Stromal cell of bone marrow (primary cell): Measurements from ENCODE around the gene FCF1.

ENCODE experiments used
- DNase-seq: peaks from one replicate; pipeline ENCODE4 v3.0.0-alpha.2; 2012; ENCODE audit warnings: low read depth

FCF1 gene, protein sequence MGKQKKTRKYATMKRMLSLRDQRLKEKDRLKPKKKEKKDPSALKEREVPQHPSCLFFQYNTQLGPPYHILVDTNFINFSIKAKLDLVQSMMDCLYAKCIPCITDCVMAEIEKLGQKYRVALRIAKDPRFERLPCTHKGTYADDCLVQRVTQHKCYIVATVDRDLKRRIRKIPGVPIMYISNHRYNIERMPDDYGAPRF

GRCh38 chr14:74712499-74713394, at the start of gene FCF1, which contains the start of gene AREL1:
TSS of gene FCF1 (plus strand) at chr14:74713144. CDS start at chr14:74713198, 54 bp downstream.
TSS of gene AREL1 (minus strand) at chr14:74713080. CDS start at chr14:74685615, 27,465 bp downstream.
- peak; percentile 88 for DNase-seq

GRCh38 chr14:74663884-74664283, 49.1 kb upstream of the FCF1 start:
- DNase-seq: no peak

GRCh38 chr14:74664717-74665116, 48.2 kb upstream of the FCF1 start:
- no peak for DNase-seq

DNA sequence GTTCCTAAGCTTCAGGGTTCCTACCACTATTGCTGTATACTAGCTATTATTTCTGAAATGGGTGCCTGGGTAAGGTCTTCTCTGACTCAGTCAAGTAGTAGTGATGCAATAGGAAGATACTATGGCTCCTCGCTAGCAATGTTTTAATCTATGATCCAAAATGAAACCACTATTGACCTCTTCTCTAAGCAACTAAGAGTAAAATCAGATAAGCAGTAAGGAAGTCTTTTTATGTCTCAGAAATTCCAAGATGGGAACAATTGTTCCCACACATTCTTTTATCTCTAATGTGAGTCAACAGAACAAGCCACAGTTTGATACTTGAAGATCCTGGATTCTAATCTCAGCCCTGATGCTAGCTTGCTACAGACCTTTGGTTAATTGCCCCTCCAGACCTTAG, 45.2 kb upstream of the FCF1 start:
- no peak for DNase-seq

DNA sequence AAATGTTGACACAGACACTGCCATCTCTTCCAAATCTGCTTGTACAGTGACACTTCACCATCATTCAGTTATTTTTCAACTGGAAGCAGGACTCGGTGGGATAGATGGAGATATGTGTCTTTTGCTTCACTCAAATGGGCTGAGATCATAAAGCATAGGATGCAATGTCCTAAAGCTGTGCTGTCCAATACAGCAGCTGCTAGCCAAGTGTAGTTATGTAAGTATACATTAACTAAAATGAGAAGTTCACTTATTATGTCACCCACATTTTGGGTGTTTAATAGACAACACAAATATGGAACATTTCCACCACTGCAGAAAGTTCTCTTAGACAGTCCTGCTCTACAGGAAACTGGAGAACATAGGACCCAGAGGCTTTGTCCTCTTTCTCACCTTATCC, 43.7 kb upstream of the FCF1 start:
- DNase-seq: no peak

GRCh38 chr14:74669846-74670245, 43.1 kb upstream of the FCF1 start:
- no peak for DNase-seq

- no peak for DNase-seq
These were observed 42.1 kb upstream of the FCF1 start for GRCh38 chr14:74670726-74671411.

DNA sequence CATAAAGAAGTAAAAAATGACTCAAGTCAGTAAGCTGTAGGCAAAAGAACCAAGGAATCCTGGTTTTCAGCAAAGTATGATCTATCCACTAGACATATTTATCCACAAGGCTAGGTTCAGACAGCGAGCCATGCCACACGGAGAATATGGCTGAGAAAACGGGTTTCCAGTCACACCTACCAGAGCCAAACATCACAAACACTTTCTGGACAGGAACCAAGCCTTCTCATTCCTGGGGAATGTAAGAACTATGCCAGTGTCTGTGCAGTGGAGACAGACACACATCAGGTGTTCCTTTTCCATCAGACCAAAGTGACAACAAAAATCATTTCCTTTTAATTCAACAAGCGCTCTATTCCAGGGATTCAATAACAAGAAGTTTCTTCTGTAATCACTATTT, 41.2 kb upstream of the FCF1 start:
- no peak for DNase-seq

- DNase-seq: no peak
These were observed 39.2 kb upstream of the FCF1 start for GRCh38 chr14:74673768-74674167.

DNA sequence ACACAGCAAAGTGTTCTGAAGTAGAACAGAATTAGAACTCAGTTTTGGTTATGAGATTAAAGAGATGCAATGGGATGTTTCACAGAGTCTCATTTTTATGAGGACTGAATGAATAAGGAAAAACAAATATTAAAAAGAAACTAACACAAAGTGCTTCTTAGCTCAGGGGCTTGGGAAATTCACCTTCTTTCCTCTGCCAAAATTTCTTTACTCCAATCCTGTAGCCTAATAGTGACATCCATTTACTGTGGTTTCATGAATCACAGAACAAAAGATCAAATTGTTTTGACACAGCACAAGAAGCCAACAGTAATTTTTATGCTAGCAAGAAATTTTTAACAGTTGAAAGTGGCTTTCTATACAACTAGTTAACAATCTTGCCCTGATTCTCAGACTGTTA, 37.7 kb upstream of the FCF1 start:
- no peak for DNase-seq

DNA sequence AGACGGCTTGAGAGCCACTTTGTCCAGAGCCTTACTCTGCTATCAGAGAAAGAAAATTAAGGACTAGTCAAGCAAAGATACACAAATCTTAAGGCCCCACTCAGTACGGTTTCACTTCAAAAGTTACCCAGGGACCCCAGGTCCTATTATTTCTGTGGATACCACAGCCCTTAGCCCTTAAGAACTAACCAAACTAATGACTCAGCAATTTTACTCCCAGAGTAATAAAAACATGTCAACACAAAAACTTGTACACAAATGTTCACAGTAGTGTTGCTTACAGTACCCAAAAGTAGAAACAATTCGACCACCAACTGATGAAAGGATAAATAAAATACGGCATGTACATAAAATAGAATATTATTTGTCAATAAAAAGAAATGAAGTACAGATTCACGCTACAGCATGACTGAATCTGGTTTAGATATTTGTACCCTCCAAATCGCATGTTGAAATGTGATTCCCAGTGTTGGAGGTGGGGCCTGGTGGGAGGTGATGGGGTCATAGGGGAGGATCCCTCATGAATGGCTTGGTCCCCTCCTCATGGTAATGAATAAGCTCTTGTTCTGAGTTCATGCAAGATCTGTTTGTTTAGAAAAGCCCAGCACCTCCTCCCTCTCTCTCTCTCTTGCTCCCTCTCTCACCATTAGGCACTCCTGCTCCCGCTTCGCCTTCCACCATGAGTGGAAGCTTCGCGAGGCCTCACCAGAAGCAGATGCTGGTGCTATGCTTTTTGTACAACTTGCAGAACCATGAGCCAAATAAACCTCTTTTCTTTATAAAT, 30.6 kb upstream of the FCF1 start:
- DNase-seq: no peak

DNA sequence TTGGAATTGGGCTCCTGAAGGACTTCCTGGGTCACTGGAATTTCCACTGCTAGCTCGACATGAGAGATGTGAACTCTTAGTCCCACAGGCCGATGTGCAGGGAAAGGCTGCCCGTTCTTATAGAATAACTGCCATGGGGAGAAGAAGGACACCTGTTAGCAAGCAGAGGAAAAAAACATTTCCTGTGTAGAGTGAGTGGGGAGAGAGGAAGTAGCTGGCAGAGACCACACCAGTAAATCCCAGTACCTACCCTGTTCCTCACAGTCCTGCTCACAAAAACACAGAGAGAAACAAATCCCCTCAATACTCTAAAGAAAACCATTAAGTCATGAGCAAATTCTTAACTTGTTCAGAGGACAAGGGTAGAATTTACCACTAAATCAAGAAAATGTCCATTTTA, 29.5 kb upstream of the FCF1 start:
- DNase-seq: no peak

DNA sequence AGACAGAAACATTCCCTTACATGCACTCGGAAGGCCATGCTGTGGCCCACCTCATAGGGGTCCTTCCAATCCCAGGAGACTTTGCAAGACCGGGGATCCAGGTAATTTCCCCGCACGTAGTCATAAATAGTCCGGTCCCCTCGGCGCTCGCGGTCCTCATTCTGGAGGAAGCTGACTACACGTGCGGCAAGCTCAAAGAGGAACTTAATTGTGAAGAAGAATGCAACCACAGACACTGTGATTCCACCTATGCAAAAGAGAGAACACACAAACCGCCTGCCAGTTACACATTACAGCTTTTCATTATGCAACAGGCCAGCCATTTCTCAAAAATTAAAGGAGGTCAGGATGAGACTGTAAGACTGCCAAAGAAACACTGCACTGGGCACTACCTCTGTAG, 28.5 kb upstream of the FCF1 start:
- no peak for DNase-seq

- DNase-seq: no peak
These were observed 27.9 kb upstream of the FCF1 start for GRCh38 chr14:74685056-74685455.

- no peak for DNase-seq
These were observed 26.8 kb upstream of the FCF1 start for GRCh38 chr14:74685921-74686678.

GRCh38 chr14:74691456-74691855, 21.5 kb upstream of the FCF1 start:
- no peak for DNase-seq

GRCh38 chr14:74693191-74693590, 19.8 kb upstream of the FCF1 start:
- DNase-seq: no peak

DNA sequence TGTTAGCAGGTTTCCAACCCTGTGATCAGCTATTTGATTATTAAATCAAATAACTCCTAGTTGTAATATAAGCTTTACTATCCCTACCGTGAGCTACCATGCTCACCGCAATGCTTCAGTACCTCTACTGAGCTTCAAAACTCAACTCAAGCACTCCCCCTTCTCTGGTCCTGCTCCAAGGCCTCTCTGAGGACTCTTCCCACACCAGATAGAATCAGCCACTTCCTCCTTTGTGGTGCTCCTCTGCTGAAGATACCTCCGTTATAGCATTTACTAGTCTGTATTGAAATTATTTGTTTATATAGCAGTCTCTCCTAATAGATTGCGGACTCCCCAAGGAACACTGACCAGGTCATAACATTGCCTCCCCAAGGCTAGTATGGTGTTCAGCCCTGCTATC, 17.5 kb upstream of the FCF1 start:
- no peak for DNase-seq

DNA sequence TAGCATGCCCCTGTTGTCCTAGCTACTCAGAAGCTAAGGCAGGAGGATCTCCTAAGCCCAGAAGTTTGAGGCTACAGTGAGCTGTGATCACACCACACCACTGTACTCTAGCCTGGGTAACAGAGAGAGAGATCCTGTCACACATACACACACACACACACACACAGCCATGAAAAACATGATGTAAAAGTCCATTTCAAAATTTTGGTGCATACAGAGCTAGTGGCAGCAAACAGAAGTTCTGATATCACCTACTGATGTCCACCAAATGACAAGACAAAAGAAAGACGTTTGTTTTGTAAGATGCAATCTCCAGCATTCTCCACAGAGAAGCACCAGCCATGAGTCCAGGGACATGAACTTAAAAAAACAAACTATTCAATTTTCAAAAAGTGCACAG, 15.9 kb upstream of the FCF1 start:
- no peak for DNase-seq

GRCh38 chr14:74697543-74697942, 15.4 kb upstream of the FCF1 start:
- DNase-seq: peak; percentile 73

GRCh38 chr14:74697976-74698375, 15.0 kb upstream of the FCF1 start:
- DNase-seq: no peak
